ENCODE results near the gene PLCB4. TPM values are rescaled to one million over a fixed set of nuclear protein-coding genes. Genes with fewer than 3 reads are reported as not detected.

PLCB4 gene
- total RNA-seq, 2 experiments from 2014 or later: not detected

DNA sequence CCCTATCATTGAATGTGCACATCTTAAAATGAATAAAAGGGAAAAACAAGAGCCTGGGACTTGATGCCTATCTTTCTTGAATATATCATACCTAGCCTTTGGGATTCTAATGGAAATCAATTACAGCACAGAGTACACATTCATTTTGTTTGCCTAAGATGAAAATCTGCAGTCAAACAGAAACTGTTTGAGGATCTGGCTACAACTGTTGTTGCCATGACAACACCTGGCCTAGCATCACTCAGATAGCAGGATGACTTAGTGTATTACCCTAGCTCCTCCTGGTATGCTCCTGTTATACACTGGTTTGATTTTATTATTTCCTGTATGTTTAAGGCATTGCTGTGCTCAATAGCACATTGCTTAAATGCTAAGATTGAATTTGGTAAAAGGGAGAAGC, 374.0 kb downstream of the PLCB4 start:
- no peak overlapping the region for H3K4me3 ChIP-seq (ENCODE audit: low read depth, low read length, poor library complexity, severe bottlenecking)
- H3K9me2 ChIP-seq (ENCODE audit: insufficient read depth, low read length): no peaks in the 10 kb centered on the region
- no peaks in the 10 kb centered on the region for H3K36me3 ChIP-seq (ENCODE audit: insufficient read depth, low read length)
- CTCF ChIA-PET (ENCODE audit: unreplicated experiment): no interaction called here
- intact Hi-C loops (cut with micrococcal nuclease; ENCODE audit: unreplicated experiment): no loop called here
- H2AFZ ChIP-seq (ENCODE audit: low read length): no peak overlapping the region
- H3K4me2 ChIP-seq (ENCODE audit: low read length): no peak overlapping the region
- 0 out of 2 replicates have a peak, but pooled peaks cover 3% of the 10 kb centered on the region for H3K9me3 ChIP-seq (ENCODE audit: low read length)
- H3K79me2 ChIP-seq (ENCODE audit: insufficient read depth, low read depth, low read length): no peaks in the 10 kb centered on the region
- BruUV-seq (replicated peaks): no TSS peak
- H4K20me1 ChIP-seq (ENCODE audit: insufficient read depth, low read length): no peaks in the 10 kb centered on the region
- H3K4me1 ChIP-seq (ENCODE audit: insufficient read depth, low read length, poor library complexity, severe bottlenecking): no peaks in the 10 kb centered on the region
- no peak overlapping the region for H3K27ac ChIP-seq (ENCODE audit: low read depth, low read length, poor library complexity, severe bottlenecking)
- DNase-seq (ENCODE audit: low spot score): no peak
- POLR2A ChIA-PET: no interaction called here
- TF ChIP-seq CTCF (conservative IDR thresholded peaks at IDR 0.05; ENCODE audit: low read length) (no peak), EZH2phosphoT487 (IDR thresholded peaks at IDR 0.05; ENCODE audit: borderline replicate concordance, low read depth, low read length) (no peak)

- Histone ChIP-seq H3K4me3 (ENCODE audit: low read depth, low read length, poor library complexity, severe bottlenecking) (no peak overlapping the region), H3K4me1 (ENCODE audit: insufficient read depth, low read length, poor library complexity, severe bottlenecking) (no peaks in the 10 kb centered on the region), H3K27ac (ENCODE audit: low read depth, low read length, poor library complexity, severe bottlenecking) (no peak overlapping the region), H3K79me2 (ENCODE audit: insufficient read depth, low read depth, low read length) (no peaks in the 10 kb centered on the region), H2AFZ (ENCODE audit: low read length) (no peak overlapping the region), H3K9me2 (ENCODE audit: insufficient read depth, low read length) (no peaks in the 10 kb centered on the region), H3K4me2 (ENCODE audit: low read length) (no peak overlapping the region), H3K9me3 (ENCODE audit: low read length) (no peaks in the 10 kb centered on the region), H3K36me3 (ENCODE audit: insufficient read depth, low read length) (no peaks in the 10 kb centered on the region), H4K20me1 (ENCODE audit: insufficient read depth, low read length) (no peaks in the 10 kb centered on the region)
- ChIA-PET POLR2A (no interaction called here), CTCF (ENCODE audit: unreplicated experiment) (no interaction called here)
- intact Hi-C loops (cut with micrococcal nuclease; ENCODE audit: unreplicated experiment): no loop called here
- TF ChIP-seq CTCF (conservative IDR thresholded peaks at IDR 0.05; ENCODE audit: low read length) (no peak), EZH2phosphoT487 (IDR thresholded peaks at IDR 0.05; ENCODE audit: borderline replicate concordance, low read depth, low read length) (no peak)
- BruUV-seq (replicated peaks): no TSS peak
- DNase-seq (ENCODE audit: low spot score): no peak
Observed at GRCh38 chr20:9444921-9445320, 376.0 kb downstream of the PLCB4 start.

- no peak overlapping the region for H3K4me3 ChIP-seq (ENCODE audit: low read depth, low read length, poor library complexity, severe bottlenecking)
- ChIA-PET POLR2A (interaction anchor here (1.1 kb wide), 1 partner anchor 10 kb away, joined by 3 read pairs; no protein-coding TSS in a partner anchor), CTCF (ENCODE audit: unreplicated experiment) (no interaction called here)
- no peaks in the 10 kb centered on the region for H3K4me1 ChIP-seq (ENCODE audit: insufficient read depth, low read length, poor library complexity, severe bottlenecking)
- TF ChIP-seq CTCF (conservative IDR thresholded peaks at IDR 0.05; ENCODE audit: low read length): no peak
- no peak for TF ChIP-seq EZH2phosphoT487 (IDR thresholded peaks at IDR 0.05; ENCODE audit: borderline replicate concordance, low read depth, low read length)
- H4K20me1 ChIP-seq (ENCODE audit: insufficient read depth, low read length): no peaks in the 10 kb centered on the region
- no peaks in the 10 kb centered on the region for H3K9me2 ChIP-seq (ENCODE audit: insufficient read depth, low read length)
- H3K36me3 ChIP-seq (ENCODE audit: insufficient read depth, low read length): no peaks in the 10 kb centered on the region
- H3K4me2 ChIP-seq (ENCODE audit: low read length): no peak overlapping the region
- H3K9me3 ChIP-seq (ENCODE audit: low read length): no peaks in the 10 kb centered on the region
- DNase-seq (ENCODE audit: low spot score): no peak
- no peak overlapping the region for H2AFZ ChIP-seq (ENCODE audit: low read length)
- no TSS peak for BruUV-seq (replicated peaks)
- no peak overlapping the region for H3K27ac ChIP-seq (ENCODE audit: low read depth, low read length, poor library complexity, severe bottlenecking)
- intact Hi-C loops (cut with micrococcal nuclease; ENCODE audit: unreplicated experiment): no loop called here
- no peaks in the 10 kb centered on the region for H3K79me2 ChIP-seq (ENCODE audit: insufficient read depth, low read depth, low read length)
Observed at GRCh38 chr20:9447182-9447581, 378.3 kb downstream of the PLCB4 start.

All from OCI-LY7 (cell line).